A673 (cell line): ENCODE measurements around the gene VWA8. TPM values are rescaled to one million over a fixed set of nuclear protein-coding genes. Genes with fewer than 3 reads are reported as not detected.

Experiments
- BruUV-seq: library from RNA; stranded (reverse); fragments of 400-500 nt; replicated peaks from 2 replicates; lab custom pipeline; 2021; lab: Mats Ljungman, UMichigan
- CTCF ChIA-PET: fragments of 300-600 bp; sonication (Branson Sonifier 250); formaldehyde crosslinking; loops from one replicate; lab custom pipeline; 2022; ENCODE audit warnings: antibody characterized with exemption; lab: Charles Lee
- POLR2A ChIA-PET: fragments of 300-600 bp; sonication (Branson Sonifier 250); formaldehyde crosslinking; loops from one replicate; lab custom pipeline; 2022; ENCODE audit warnings: antibody characterized with exemption; ENCODE audit not compliant: low non-redundant PET; lab: Charles Lee
- DNase-seq: peaks from one replicate; pipeline ENCODE4 v3.0.0-alpha.2; 2015; ENCODE audit warnings: low spot score
- H3K27ac ChIP-seq: fragments of 200-600 bp; sonication (generic); 2 replicates; pipeline ENCODE4 v1.5.1; 2016; ENCODE audit warnings: mixed run types, low read depth, mild to moderate bottlenecking, mixed read lengths, antibody characterized with exemption, low read length; ENCODE audit not compliant: poor library complexity, severe bottlenecking
- H3K27me3 ChIP-seq: fragments of 200-600 bp; sonication (generic); replicated peaks from 2 replicates; pipeline ENCODE4 v1.6.1; 2017; ENCODE audit warnings: mixed run types, low read depth, mild to moderate bottlenecking, mixed read lengths, antibody characterized with exemption, low read length; ENCODE audit not compliant: insufficient read depth, poor library complexity
- H3K36me3 ChIP-seq: fragments of 200-600 bp; sonication (generic); 2 replicates; pipeline ENCODE4 v1.6.1; 2016; ENCODE audit warnings: mixed run types, mild to moderate bottlenecking, mixed read lengths, antibody characterized with exemption, low read length; ENCODE audit not compliant: insufficient read depth, poor library complexity, severe bottlenecking
- H3K4me1 ChIP-seq: fragments of 200-600 bp; sonication (generic); 2 replicates; pipeline ENCODE4 v1.6.1; 2017; ENCODE audit warnings: mixed run types, mild to moderate bottlenecking, mixed read lengths, antibody characterized with exemption, low read length; ENCODE audit not compliant: insufficient read depth, poor library complexity, severe bottlenecking
- H3K4me3 ChIP-seq: fragments of 200-600 bp; sonication (generic); 2 replicates; pipeline ENCODE4 v1.5.1; 2016; ENCODE audit warnings: low read depth, mixed run types, mild to moderate bottlenecking, mixed read lengths, low read length; ENCODE audit not compliant: poor library complexity, severe bottlenecking
- H3K9me3 ChIP-seq: fragments of 200-600 bp; sonication (generic); 2 replicates; pipeline ENCODE4 v1.6.1; 2016; ENCODE audit warnings: mixed run types, low read depth, mild to moderate bottlenecking, mixed read lengths, antibody characterized with exemption, low read length; ENCODE audit not compliant: poor library complexity, severe bottlenecking
- EZH2 ChIP-seq: fragments of 200-600 bp; sonication (generic); IDR thresholded peaks from 2 replicates; pipeline ENCODE4 v1.6.1; 2017; ENCODE audit warnings: borderline replicate concordance, low read depth, mild to moderate bottlenecking, mixed read lengths, antibody characterized with exemption, low read length; ENCODE audit not compliant: poor library complexity, severe bottlenecking
- intact Hi-C: fragments of 100-400 bp; cut with micrococcal nuclease; formaldehyde crosslinking; loops from one replicate; pipeline ENCODE4 v1.10.0; 2022; ENCODE audit not compliant: unreplicated experiment
- total RNA-seq: library from RNA; stranded (reverse); gene quantifications from 2 replicates; pipeline ENCODE4 v1.2.3, GENCODE V29; 2021
- TF ChIP-seq, protein P1 (sequence below): fragments of 300-800, 200-600 bp; sonication (generic); conservative IDR thresholded peaks from 2 replicates; pipeline ENCODE4 v1.5.1; 2017; ENCODE audit warnings: low read depth, mild to moderate bottlenecking, antibody characterized with exemption, low read length, moderate library complexity, mixed read lengths

Gene VWA8
- total RNA-seq, 1 experiment from 2014 or later = 18.5 TPM

DNA sequence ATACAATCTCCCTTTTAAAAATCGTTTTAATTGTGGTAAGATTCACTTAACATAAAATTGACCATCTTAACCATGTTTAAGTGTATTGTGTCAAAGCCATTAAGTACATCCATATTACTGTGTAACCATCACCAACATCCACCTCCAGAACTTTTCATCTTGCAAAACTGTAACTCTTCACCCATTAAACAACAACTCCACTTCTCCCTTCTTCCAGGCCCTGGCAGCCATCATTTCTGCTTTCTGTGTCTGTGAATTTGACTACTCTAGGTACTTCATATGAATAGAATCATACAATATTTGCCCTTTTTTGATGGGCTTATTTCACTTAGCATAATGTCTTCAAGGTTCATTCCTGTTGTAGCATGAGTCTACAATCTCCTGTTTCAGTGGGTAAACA is 36.5 kb upstream of the VWA8 start:
- intact Hi-C loops = no loop called here
- POLR2A ChIA-PET = no interaction called here
- BruUV-seq = no TSS peak

DNA sequence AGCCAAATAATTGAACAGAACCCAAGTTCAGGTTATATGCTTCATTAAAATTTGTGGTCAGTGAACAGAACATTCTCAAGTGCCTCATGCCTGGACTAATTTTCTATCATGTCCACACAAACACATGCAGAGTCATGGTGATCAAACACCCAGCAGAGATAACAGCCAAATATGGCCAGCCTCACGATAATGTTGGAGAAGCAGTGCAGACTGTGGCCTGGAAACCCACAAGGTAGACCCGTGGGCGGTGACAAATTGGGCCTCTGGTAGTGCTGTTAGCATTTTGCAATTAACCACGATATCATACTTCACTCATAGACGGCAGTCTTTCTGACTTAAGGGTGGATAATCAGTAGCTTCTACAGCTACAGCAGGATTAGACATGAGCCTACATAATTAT is 35.0 kb upstream of the VWA8 start:
- intact Hi-C loops = no loop called here
- Histone ChIP-seq H3K9me3 (no peaks in the 10 kb centered on the region), H3K27ac (no peak overlapping the region), H3K27me3 (peaks cover 4% of the 10 kb centered on the region), H3K36me3 (no peaks in the 10 kb centered on the region), H3K4me1 (no peaks in the 10 kb centered on the region), H3K4me3 (no peak overlapping the region)
- no TSS peak for BruUV-seq
- TF ChIP-seq, protein P1, sequence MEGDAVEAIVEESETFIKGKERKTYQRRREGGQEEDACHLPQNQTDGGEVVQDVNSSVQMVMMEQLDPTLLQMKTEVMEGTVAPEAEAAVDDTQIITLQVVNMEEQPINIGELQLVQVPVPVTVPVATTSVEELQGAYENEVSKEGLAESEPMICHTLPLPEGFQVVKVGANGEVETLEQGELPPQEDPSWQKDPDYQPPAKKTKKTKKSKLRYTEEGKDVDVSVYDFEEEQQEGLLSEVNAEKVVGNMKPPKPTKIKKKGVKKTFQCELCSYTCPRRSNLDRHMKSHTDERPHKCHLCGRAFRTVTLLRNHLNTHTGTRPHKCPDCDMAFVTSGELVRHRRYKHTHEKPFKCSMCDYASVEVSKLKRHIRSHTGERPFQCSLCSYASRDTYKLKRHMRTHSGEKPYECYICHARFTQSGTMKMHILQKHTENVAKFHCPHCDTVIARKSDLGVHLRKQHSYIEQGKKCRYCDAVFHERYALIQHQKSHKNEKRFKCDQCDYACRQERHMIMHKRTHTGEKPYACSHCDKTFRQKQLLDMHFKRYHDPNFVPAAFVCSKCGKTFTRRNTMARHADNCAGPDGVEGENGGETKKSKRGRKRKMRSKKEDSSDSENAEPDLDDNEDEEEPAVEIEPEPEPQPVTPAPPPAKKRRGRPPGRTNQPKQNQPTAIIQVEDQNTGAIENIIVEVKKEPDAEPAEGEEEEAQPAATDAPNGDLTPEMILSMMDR = no peak
- no peak for TF ChIP-seq EZH2
- ChIA-PET CTCF (no interaction called here), POLR2A (no interaction called here)
- DNase-seq = no peak

More for the DNA sequence above, 36.5 kb upstream of the VWA8 start:
- H3K4me3 ChIP-seq = no peak overlapping the region
- no peaks in the 10 kb centered on the region for H3K9me3 ChIP-seq
- no peak overlapping the region for H3K27ac ChIP-seq
- no peaks in the 10 kb centered on the region for H3K4me1 ChIP-seq
- CTCF ChIA-PET = no interaction called here
- DNase-seq = no peak
- H3K36me3 ChIP-seq = no peaks in the 10 kb centered on the region
- TF ChIP-seq, protein P1 = no peak
- no peak for TF ChIP-seq EZH2
- peaks cover 6% of the 10 kb centered on the region for H3K27me3 ChIP-seq

DNA sequence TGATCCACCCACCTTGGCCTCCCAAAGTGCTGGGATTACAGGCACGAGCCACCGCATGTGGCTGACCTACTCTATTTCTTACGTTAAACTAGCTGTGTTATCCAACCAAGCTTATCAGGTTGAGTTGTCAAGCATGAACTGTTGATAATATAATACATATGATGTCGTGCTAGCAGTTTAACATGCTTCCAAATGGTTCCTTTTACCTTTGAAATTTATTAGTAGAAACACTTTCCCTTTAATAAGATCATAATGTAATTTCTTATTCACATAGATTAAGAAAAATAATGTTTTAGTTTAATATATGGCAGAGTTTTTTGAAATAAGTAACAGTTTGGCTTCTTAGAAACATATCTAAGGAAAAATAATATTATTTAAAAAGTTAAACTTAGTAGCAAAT is 34.4 kb upstream of the VWA8 start:
- ChIA-PET POLR2A (no interaction called here), CTCF (no interaction called here)
- Histone ChIP-seq H3K36me3 (no peaks in the 10 kb centered on the region), H3K4me3 (no peak overlapping the region), H3K9me3 (no peaks in the 10 kb centered on the region), H3K4me1 (no peaks in the 10 kb centered on the region), H3K27me3 (no peaks in the 10 kb centered on the region), H3K27ac (no peak overlapping the region)
- TF ChIP-seq, protein P1 = no peak
- no peak for TF ChIP-seq EZH2
- intact Hi-C loops = no loop called here
- no peak for DNase-seq
- no TSS peak for BruUV-seq
